SIG-M5 treated with dmso at 0.1 percent for 504 hours (cell line): ENCODE measurements around the gene TCP1.
"Not testable (repeated sequence)": the region's sequence is repeated elsewhere in the genome, so short reads cannot be mapped to it uniquely, and the experiment has no call there.

ENCODE experiments used
- DNase-seq: peaks from one replicate; lab custom pipeline; 2025; ENCODE audit not compliant: unreplicated experiment; lab: John Stamatoyannopoulos, UW

TCP1 gene

DNA sequence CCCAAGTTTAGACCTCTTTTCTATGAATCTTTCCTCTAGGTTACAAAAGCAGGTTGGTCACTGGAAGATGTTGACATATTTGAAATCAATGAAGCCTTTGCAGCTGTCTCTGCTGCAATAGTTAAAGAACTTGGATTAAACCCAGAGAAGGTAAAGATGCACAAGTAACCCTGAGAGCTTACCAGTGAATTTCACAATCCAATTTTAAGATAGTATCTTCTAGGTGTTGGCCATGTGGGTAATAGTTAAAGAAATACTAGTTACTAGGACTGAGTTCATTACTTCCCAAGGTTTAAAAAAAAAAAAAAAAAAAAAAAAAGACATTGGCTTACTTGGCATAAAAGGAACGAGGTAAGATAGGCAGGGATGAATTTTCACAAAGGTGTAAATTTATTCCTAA lies 11.3 kb downstream of the TCP1 start:
- DNase-seq: no peak

DNA sequence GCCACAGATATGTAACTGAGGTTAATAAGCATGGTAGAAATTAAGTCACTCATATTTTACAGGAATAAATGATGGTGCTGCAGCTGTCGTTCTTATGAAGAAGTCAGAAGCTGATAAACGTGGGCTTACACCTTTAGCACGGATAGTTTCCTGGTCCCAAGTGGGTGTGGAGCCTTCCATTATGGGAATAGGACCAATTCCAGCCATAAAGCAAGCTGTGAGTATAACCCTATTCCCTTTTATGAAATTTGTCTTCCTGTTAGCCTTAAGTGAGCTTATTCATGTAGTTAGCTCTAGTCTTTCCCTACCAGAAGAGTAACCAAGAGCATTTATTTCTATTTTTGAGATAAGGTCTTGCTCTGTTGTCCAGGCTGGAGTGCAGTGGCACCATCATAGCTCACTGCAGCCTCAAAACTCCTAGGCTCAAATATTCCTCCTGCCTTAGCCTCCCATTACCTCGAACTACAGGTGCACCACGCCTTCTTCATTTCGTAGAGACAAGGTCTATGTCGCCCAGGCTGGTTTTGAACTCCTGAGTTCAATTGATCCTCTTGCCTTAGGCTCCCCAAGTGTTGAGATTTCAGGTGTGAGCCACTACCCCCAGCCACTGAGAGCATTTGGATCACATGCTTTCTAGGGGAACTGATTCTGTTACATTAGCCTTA lies 12.0 kb downstream of the TCP1 start:
- no peak for DNase-seq

DNA sequence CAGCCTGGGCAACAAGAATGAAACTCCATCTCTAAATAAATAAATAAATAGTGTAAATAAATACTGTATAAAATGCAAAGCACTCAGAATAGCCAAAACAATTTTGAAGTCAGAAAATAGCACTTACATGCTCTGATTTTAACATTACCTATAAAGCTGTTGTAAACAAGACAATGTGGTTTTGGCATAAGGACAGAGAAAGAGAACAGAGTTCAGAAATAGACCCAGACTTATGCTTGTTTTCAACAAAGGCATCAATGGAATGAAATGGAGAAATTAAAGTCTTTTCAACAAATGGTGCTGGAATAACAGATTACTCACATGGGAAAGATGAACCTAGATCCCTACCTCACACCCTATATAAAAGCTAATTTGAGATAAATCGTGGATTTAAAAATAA lies 17.2 kb downstream of the TCP1 start:
- DNase-seq: no peak

DNA sequence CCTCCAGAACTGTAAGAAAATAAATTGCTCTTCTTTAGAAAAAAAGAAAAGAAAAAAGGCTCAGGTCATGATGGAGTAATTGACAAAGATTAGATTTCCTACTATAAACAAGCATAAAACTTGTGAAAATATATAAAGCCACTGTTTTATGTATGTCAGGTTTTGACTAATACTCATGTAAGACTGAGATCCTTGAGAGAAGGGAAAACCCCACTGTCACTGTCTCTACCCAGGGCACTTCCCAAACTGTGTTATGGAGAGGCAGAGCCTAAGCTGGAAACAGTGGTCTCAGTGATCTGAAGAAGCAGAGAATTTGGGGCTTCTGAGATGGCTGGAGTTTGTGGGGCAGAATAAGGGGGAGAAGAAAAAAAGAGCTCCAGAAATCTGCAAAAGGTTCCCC lies 19.9 kb downstream of the TCP1 start:
- no peak for DNase-seq

DNA sequence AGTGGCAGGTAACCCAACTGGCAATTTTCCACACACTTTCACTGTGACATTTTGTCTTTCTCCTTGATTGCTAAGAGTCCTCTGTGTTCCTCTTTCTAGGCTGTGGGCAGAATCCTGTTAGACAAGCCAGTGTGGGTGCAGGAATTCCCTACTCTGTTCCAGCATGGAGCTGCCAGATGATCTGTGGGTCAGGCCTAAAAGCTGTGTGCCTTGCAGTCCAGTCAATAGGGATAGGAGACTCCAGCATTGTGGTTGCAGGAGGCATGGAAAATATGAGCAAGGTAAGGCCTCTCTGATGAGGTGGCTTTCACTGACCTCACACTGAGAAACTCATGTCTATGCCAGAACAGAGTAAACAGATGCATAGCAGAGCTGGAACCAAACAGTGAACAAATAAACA lies 22.5 kb downstream of the TCP1 start:
- no peak for DNase-seq

DNA sequence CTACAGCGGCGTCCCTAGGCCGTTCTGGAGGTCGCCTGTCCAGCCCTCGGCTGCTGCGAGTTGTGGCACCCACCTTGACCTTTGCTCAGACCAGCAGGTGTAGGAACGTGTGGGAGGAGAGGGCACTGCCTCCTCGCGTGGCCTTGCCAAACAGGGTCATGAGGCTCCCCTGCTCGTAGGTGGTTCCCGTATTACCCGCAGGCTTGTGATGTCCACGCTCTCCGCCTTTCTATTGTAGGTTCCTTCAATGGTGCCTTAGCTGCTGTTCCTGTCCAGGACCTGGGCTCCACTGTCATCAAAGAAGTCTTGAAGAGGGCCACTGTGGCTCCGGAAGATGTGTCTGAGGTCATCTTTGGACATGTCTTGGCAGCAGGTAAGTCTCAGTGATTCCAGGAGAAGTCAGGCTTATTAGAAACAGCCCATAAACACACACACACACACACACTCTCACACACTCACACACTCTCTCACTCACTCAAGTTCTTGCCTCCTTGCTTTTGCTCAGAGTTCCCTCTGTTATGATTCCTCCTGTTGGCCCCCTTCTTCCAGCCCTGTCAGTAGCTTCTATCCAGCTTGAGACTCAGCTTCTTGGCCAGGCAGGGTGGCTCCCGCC lies 26.6 kb downstream of the TCP1 start:
- no peak for DNase-seq

DNA sequence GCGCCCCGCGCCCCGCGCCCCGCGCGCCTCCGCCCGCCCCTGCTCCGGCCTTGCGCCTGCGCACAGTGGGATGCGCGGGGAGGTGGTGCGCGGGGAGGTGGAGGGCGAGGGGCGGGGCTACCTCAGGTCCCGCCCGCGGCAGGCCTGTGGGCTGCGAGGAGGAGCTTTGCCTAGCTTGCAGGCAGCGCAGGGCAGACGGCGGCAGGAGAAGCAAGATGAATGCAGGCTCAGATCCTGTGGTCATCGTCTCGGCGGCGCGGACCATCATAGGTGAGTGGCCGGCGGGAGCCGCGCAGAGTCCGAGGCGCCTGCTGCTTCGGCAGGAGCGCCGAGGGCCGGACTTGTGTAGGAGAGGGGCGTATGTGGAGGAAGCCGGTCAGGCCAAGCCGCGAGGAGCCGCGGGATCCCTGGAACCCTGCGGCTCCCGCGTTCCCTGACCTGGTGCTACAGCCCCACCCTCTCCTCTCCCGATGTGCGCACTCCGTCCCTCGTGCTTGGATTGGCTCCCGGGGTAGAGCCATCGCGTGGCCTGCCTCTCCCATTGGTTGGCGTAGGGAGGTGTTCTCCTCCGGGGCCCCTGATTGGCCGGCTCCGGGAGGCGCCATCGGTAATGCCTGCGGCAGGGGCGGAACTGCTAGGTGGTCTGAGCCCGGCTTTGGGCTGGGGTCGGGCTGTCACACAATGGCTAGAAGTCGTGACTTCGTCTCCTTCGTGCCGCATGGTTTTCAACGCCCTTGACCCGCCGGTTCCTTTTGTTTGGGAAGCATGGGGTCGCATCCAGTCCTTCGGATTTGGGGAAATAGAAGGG lies 27.3 kb downstream of the TCP1 start, which contains the start of gene ACAT2:
ACAT2 (plus strand) TSS at position 173 of the 808 bp plus-strand sequence; CDS start at position 216, 43 bp downstream.
- DNase-seq: peak; percentile 95

DNA sequence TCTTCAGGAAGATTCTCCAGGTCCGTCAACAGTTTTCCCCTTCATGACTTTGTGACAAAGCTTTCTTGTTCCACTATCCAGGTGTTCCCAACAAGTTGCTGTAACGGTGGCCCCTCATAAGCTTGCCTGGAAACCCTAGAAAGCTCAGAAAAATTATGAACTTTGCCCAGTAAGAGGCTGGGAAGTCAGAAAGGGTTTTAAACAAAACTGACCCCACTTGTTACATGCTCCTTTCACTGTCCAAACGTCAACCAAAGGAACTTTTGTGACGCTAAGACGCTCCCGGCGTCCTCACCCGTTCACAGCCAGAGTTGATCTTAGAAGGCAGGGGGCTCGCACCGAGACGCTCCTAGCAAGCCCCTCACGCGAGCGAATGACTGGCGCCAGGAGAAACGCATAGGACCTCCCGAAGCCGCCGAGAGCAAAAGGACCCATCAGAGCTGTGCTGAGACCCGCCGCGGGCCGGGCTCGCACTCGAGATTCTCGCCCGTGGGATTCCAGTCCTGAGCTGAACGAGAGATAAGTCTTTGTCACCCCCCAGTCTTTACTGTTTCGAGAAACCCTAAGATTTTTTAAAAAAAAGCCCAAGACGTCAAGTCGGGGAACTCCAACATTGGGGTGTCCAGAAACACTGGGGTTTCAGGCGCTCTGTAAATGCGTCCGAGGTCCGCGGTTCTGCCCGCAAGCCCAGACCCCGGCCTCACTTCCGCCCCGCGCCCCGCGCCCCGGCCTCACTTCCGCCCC lies 28.1 kb downstream of the TCP1 start:
- no peak for DNase-seq

DNA sequence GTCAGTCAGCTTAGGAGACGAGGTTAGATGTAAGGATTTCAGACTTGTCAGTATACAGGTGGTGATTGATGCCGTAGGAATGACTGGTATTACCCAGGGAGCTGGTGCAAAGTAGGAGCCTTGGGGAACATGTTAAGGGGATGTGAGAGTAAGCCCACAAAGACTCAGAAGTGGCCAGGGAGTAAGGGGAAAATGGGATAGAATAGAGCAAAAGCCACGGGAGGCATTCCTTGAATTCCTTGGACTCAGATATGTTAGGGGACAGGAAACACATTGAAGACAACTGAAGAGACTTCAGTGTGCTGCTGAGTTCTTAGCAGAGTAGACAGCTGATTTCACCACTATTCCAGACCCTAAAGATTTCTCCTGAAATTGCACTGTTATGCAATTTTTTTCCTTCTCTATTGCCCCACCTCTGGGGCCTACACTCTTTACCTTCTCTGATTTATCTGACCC lies 28.8 kb downstream of the TCP1 start:
- DNase-seq: no peak

DNA sequence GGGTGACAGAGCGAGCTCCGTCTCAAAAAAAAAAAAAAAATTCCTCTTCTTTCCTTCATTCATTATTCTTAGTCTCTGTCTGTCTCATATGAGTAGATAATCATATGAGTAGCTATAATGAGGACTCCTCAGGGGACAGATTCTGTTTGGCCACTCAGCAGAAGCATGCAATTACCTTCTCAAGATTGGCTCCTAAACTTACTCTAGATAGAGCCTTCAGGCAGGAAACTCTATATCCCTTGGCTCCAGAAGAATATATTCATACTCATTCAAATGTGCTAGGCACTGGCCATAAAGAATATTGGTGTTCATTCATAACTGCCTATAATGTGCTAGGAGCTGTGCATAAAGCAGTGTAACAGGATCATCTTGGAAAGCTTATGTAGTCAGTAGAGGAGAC lies 29.8 kb downstream of the TCP1 start:
- no peak for DNase-seq

DNA sequence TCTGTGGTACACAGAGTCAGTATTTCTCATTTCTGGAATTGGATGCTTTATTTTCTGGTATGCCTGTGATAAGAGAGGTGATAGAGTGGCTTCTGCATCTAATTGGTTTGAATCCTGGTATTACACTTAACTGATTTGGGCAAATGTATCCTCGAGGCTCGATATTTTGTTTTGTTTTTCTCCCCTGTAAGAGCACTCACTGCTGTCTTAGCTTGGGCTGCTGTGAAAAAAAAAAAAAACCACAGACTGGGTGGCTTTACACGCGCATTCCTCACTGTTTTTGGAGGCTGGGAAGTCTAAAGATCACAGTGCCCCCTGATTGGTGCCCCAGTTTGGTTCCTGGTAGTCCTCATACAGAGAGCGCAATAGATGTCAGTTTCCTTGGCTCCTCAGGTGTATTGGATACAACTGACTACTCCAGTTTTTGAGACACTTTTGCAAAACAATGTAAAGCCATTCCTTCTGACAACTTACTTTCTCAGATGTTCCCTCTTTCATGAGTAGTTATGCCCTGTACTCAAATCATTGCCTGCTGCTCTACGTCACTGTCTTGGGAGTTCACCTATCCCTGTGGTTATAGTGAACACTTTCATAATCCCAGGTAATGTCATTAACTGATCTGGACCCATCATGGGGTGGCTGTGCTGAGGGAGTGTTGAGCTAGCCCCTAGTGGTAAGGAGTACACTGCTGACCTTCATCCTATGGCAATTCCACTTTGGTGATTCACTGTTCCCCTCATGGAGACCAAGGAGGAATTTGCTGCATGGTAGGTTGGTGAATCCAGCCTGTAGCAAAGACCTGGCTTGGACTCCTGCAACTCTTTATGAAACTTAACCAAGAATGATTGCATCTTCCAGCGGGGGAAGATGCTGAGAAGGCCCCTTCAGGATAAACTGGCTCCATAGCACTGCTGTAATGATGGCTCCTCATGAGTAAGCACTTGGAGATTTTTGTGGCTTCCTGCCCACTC lies 31.1 kb downstream of the TCP1 start:
- DNase-seq: no peak

DNA sequence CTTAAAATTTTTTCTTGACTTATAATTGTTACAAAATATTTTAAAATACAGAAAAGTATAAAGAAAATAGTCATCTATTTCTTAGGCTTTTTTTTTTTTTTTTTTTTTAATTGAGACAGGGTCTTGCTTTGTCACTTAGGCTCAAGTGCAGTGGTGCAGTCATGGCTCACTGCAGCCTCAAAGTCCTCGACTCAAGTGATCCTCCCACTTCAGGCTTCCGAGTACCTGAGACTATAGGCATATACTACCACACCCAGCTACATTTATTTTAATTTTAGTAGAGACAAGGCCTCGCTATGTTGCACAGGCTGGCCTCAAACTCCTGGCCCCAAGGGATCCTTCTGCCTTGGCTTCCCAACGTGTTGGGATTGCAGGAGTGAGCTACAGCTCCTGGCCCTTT lies 32.9 kb downstream of the TCP1 start:
- DNase-seq: no peak

DNA sequence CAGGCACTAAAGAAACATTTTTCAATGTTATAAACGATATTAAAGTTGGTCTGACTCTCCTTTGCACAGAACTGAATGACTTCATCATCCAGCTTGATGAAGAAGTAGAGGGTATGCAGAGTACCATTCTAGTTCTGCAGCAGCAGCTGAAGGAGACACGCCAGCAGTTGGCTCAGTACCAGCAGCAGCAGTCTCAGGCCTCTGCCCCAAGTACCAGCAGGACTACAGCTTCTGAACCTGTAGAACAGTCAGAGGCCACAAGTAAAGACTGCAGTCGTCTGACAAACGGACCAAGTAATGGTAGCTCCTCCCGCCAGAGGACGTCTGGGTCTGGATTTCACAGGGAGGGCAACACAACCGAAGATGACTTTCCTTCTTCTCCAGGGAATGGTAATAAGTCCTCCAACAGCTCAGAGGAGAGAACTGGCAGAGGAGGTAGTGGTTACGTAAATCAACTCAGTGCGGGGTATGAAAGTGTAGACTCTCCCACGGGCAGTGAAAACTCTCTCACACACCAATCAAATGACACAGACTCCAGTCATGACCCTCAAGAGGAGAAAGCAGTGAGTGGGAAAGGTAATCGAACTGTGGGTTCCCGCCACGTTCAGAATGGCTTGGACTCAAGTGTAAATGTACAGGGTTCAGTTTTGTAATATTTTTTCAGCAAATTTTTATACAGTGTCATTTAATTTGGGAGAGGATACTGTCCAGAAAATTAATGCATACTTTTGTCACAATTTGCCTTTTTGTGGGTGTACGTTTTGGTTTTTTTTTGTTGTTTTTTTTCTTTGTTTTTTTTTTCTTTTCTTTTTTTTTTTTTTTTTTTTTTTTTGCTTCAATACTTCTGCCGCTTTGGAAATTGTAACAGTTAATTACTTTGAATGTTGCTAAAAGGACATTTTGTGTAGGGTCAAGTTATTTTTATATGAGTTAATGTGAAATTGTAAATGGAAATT lies 34.2 kb downstream of the TCP1 start:
- DNase-seq: no peak

DNA sequence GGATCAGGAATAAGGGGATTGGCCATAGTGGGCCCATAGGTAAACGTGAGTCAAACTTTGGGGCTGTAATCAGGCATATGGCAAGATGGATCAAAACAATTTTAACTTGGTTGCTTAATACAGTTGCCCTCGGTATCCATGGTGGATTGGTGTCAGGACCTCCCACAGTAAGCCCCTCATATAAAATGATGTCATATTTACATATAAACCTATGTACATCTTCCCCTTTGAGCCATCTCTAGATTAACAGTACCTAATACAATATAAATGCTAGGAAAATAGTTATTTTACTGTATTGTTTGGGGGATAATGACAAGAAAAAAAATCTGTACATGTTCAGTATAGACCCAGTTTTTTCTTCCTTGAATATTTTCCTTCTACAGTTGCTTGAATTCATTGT lies 35.0 kb downstream of the TCP1 start:
- no peak for DNase-seq

DNA sequence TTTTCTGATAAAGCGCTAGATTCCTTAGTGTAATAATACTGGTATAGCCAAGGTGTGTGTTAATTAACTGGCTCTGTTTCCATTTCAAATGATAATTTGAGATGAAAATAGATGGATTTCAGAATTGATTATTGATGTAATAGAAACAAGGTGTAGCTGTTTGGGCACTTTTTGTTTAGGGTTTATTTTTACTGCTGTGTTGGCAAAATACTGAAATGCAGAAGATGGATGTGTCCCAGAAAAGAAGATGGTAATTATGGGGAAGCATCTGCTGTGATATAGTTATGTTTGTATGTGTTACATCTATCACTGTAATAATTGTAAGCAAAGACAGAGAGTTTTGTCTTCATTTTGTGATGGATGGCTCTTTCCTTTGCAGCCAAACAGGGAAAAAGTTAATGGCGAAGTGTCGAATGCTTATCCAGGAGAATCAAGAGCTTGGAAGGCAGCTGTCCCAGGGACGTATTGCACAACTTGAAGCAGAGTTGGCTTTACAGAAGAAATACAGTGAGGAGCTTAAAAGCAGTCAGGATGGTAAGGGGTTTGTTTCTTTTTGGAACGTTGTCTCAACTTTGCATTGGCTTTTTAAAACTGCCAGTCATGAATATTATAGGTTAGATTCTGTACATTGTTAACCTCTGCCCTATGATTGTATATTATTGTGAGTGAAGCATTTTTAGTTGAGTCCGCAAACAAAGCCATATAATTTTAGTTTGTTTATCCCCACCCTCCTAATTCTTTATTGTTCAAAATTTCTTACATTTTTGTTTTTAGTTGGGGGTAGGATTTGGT lies 36.1 kb downstream of the TCP1 start:
- no peak for DNase-seq

DNA sequence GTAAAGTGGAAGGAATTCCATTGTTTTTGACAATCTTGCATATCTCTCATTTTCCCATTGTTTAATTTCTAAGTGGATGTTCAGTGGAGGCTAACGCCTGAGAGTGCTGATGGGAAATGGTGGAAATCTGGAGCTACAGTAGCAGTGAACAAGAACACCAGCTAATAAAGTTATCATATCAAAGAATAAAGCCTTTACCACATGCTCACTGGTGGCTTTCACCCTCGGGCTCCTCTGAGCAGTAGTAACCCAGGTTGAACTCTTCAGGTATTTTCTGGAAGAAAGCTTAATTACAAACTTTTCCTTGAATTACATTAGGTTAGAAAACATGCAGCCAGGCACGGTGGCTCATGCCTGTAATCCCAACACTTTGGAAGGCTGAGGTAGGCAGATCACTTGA lies 38.0 kb downstream of the TCP1 start:
- no peak for DNase-seq

DNA sequence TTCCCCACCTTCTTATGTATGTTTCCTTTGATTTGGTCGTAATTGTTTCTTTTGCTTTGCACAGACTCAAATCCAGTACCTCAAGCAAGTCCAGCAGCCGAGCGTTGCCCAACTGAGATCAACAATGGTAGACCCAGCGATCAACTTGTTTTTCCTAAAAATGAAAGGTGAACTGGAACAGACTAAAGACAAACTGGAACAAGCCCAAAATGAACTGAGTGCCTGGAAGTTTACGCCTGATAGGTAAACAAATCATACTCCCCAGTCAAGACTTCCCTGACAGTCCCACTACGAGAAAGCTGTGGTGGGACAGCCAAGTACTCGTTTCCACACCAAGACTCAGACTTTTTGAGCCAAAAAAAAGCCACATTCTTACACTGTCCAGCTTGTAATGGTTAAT lies 41.3 kb downstream of the TCP1 start:
- not testable (repeated sequence) for DNase-seq

DNA sequence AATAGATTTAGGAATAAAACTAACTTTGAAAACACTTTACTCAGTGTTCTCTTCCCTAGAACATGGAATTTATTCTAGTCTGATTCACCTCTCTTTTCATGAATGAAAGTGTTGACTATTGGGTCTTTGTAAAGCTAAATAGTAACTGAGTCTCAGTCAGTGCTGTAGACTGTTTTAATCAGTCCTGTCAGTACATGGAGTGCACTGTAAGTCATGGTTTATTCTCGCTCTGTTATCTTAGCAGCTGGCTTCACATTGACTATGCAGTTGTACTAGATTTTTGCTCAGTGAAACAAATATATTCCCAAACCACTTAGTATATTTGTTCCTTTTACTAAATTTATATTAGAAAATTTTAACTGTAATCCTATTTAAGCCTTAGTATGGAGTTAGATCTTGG lies 42.6 kb downstream of the TCP1 start:
- DNase-seq: no peak
